CD4-positive, alpha-beta T cell (primary cell): Measurements from ENCODE around the gene ENDOG. TPM values are rescaled to one million over a fixed set of nuclear protein-coding genes. Genes with fewer than 3 reads are reported as not detected.

Source experiments
- ATAC-seq: fragments of 200-7000 bp; cut with Tn5 transposase; one replicate; pipeline ENCODE4 v1.10.0; 2022; ENCODE audit warnings: mild to moderate bottlenecking; ENCODE audit not compliant: poor library complexity
- CTCF ChIA-PET: fragments of 350-600 bp; sonication (Branson Sonifier 250); formaldehyde crosslinking; loops from one replicate; lab custom pipeline; 2021; ENCODE audit warnings: antibody characterized with exemption, inconsistent platforms; lab: Charles Lee
- POLR2A ChIA-PET: fragments of 350-600 bp; sonication (Branson Sonifier 250); formaldehyde crosslinking; loops from one replicate; lab custom pipeline; 2021; ENCODE audit warnings: antibody characterized with exemption, inconsistent platforms; lab: Charles Lee
- DNase-seq, 14 experiments: peaks; one replicate each; pipeline ENCODE4 v3.0.0-alpha.2; 2013 to 2020; ENCODE audit warnings: mixed read lengths in 2 of 14
- H3K27ac ChIP-seq, 2 donors: one replicate each; pipeline versions ENCODE4 v1.5.1 to v1.7.0; 2013; ENCODE audit warnings: low read length in 2 of 2, low read depth in 1 of 2, mild to moderate bottlenecking in 1 of 2
- H3K27me3 ChIP-seq, 2 experiments: 1 replicate in 1 of 2; 2 replicates in 1 of 2; pipeline versions ENCODE4 v1.6.1 to v1.7.0; 2013; ENCODE audit warnings: low read length in 2 of 2, control low read depth in 1 of 2, mild to moderate bottlenecking in 1 of 2, moderate library complexity in 1 of 2; ENCODE audit not compliant: insufficient read depth in 2 of 2, control insufficient read depth in 1 of 2
- H3K36me3 ChIP-seq: one replicate; pipeline ENCODE4 v1.6.1; 2013; ENCODE audit warnings: low read length, control low read depth; ENCODE audit not compliant: insufficient read depth
- H3K4me1 ChIP-seq: one replicate; pipeline ENCODE4 v1.6.1; 2013; ENCODE audit warnings: low read length, control low read depth; ENCODE audit not compliant: insufficient read depth
- H3K4me3 ChIP-seq: one replicate; pipeline ENCODE4 v1.5.1; 2013; ENCODE audit warnings: mild to moderate bottlenecking, low read length, moderate library complexity
- H3K9me3 ChIP-seq, 2 experiments: 1 replicate in 1 of 2; 2 replicates in 1 of 2; pipeline versions ENCODE4 v1.6.1 to v1.7.0; 2013; ENCODE audit warnings: low read length in 2 of 2, mild to moderate bottlenecking in 2 of 2, control low read depth in 1 of 2, moderate library complexity in 1 of 2; ENCODE audit not compliant: control insufficient read depth in 1 of 2, insufficient read depth in 1 of 2
- H3K27ac Mint-ChIP-seq: one replicate; pipeline ENCODE4 v1.8.0; 2020; ENCODE audit warnings: mixed read lengths
- H3K27me3 Mint-ChIP-seq: one replicate; pipeline ENCODE4 v1.8.0; 2021; ENCODE audit warnings: mixed read lengths
- H3K36me3 Mint-ChIP-seq: one replicate; pipeline ENCODE4 v1.8.0; 2021; ENCODE audit warnings: low read depth, mixed read lengths
- H3K4me1 Mint-ChIP-seq: one replicate; pipeline ENCODE4 v1.8.0; 2021; ENCODE audit warnings: low read depth, mixed read lengths
- H3K4me3 Mint-ChIP-seq: one replicate; pipeline ENCODE4 v1.8.0; 2020; ENCODE audit warnings: mild to moderate bottlenecking, mixed read lengths
- H3K9me3 Mint-ChIP-seq: one replicate; pipeline ENCODE4 v1.8.0; 2020; ENCODE audit warnings: mixed read lengths
- intact Hi-C, 2 experiments: fragments of 100-400 bp; cut with DNase I in 1 of 2; cut with micrococcal nuclease in 1 of 2; formaldehyde crosslinking; loops; one replicate each; pipeline versions ENCODE4 v1.15.1 to v1.9.0; 2023 to 2025; cut with DNase I, micrococcal nuclease
- total RNA-seq, 174 experiments: library from RNA in 2 of 174; stranded (reverse) in 2 of 174; gene quantifications; one replicate each; pipeline ENCODE4 v1.2.3 and lab custom pipeline; 2021 to 2026
- TF ChIP-seq, protein P1 (sequence below): fragments of 200-600 bp; IDR thresholded peaks from one replicate; pipeline ENCODE4 v1.8.0; 2022; ENCODE audit warnings: antibody characterized with exemption, mild to moderate bottlenecking

ENDOG gene
- total RNA-seq, 2 experiments from 2014 or later, result 3.2 to 3.7 TPM

DNA sequence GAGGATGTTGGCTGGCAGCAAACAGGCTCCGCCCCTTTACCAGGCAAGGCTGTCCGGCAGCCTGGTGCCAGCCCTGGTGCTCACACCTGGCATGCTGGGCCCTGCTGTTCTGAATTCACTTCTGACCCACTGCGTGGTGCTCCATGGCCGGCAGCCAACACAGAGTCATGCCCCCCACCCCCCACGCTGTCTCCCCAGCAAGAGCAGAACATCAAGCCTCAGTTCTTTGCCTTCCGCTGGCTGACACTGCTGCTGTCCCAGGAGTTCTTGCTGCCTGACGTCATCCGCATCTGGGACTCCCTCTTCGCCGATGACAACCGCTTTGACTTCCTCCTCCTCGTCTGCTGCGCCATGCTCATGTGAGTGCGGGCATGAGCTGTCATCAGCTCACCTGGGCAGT lies 12.6 kb upstream of the ENDOG start:
- Histone ChIP-seq H3K27ac (no peak overlapping the region), H3K4me3 (no peak overlapping the region), H3K4me1 (no peaks in the 10 kb centered on the region), H3K27me3 (no peaks in the 10 kb centered on the region), H3K36me3 (peaks cover 66% of the 10 kb centered on the region), H3K9me3 (no peaks in the 10 kb centered on the region)
- DNase-seq, result no peak
- no peak overlapping the region for H3K4me3 Mint-ChIP-seq
- CTCF ChIA-PET, result no interaction called here
- no peaks in the 10 kb centered on the region for H3K9me3 Mint-ChIP-seq
- no peaks in the 10 kb centered on the region for H3K4me1 Mint-ChIP-seq
- no peak for ATAC-seq
- intact Hi-C loops, result no loop called here
- POLR2A ChIA-PET, result interaction anchor here (1.6 kb wide), 1 partner anchor 13 kb away, joined by 5 read pairs; the partner anchor contains the start of gene ENDOG
- H3K27me3 Mint-ChIP-seq, result no peaks in the 10 kb centered on the region
- peaks cover 60% of the 10 kb centered on the region for H3K36me3 Mint-ChIP-seq
- H3K27ac Mint-ChIP-seq, result no peak overlapping the region
- TF ChIP-seq, protein P1, sequence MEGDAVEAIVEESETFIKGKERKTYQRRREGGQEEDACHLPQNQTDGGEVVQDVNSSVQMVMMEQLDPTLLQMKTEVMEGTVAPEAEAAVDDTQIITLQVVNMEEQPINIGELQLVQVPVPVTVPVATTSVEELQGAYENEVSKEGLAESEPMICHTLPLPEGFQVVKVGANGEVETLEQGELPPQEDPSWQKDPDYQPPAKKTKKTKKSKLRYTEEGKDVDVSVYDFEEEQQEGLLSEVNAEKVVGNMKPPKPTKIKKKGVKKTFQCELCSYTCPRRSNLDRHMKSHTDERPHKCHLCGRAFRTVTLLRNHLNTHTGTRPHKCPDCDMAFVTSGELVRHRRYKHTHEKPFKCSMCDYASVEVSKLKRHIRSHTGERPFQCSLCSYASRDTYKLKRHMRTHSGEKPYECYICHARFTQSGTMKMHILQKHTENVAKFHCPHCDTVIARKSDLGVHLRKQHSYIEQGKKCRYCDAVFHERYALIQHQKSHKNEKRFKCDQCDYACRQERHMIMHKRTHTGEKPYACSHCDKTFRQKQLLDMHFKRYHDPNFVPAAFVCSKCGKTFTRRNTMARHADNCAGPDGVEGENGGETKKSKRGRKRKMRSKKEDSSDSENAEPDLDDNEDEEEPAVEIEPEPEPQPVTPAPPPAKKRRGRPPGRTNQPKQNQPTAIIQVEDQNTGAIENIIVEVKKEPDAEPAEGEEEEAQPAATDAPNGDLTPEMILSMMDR, result no peak

DNA sequence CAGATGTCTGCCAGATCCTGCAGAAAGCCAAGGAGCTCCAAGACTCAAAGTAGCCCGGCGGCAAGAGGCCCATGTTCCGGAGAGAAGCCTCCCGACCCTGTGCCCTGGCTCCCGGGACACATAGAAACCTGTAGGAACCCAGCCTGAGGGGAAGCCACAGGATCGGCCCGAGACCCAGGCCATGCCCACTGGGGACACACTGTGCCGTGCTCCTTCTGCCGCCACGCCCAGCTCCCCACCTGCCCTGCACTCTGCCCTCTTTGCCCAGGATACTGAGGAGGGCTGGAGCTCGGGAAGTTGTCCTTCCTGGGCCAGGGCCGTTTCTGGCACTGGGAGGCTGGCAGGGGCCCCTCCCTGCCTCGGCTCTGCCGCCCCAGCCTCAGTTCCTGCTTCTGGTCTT lies 10.5 kb upstream of the ENDOG start:
- Histone ChIP-seq H3K4me1 (no peaks in the 10 kb centered on the region), H3K27me3 (no peaks in the 10 kb centered on the region), H3K9me3 (no peaks in the 10 kb centered on the region), H3K4me3 (no peak overlapping the region), H3K27ac (no peak overlapping the region), H3K36me3 (peaks cover 52% of the 10 kb centered on the region)
- TF ChIP-seq, protein P1, result no peak
- no peak overlapping the region for H3K27ac Mint-ChIP-seq
- no peak overlapping the region for H3K4me3 Mint-ChIP-seq
- DNase-seq (no peak), ATAC-seq (no peak)
- ChIA-PET CTCF (interaction anchor here (1.9 kb wide), 1 partner anchor 10 kb away, joined by 6 read pairs; the partner anchor contains the start of gene ENDOG), POLR2A (no interaction called here)
- no peaks in the 10 kb centered on the region for H3K27me3 Mint-ChIP-seq
- H3K4me1 Mint-ChIP-seq, result no peaks in the 10 kb centered on the region
- H3K9me3 Mint-ChIP-seq, result no peaks in the 10 kb centered on the region
- intact Hi-C loops, result no loop called here
- peaks cover 44% of the 10 kb centered on the region for H3K36me3 Mint-ChIP-seq

DNA sequence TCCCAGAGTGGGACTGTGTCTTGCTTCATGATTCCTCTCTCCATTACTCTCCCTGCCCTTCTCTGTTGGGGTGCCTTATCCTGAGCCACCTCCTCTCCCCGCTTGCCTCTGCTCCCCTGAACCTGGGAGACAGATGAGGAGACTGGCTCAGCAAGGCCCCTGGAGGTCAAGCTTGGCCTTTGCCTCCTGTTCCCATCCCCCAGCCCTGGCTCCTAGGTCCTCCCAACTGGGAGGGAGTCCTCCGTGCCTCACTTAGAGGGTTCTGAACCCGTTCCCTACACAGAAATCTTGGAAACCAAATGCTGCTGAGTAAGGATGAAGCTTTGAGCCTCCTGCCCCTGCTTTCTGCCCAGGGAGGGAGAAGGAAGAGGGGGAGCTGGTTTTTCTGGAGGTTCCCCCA lies 9.8 kb upstream of the ENDOG start:
- Mint-ChIP-seq H3K36me3 (peaks cover 37% of the 10 kb centered on the region), H3K9me3 (no peaks in the 10 kb centered on the region), H3K4me3 (no peak overlapping the region), H3K4me1 (no peaks in the 10 kb centered on the region), H3K27me3 (no peaks in the 10 kb centered on the region), H3K27ac (no peak overlapping the region)
- POLR2A ChIA-PET, result interaction anchor here (0.7 kb wide), 1 partner anchor 10 kb away, joined by 3 read pairs; the partner anchor contains the start of gene ENDOG
- intact Hi-C loops, result no loop called here
- no peak for DNase-seq
- no peak overlapping the region for H3K27ac ChIP-seq
- no peaks in the 10 kb centered on the region for H3K9me3 ChIP-seq
- ATAC-seq, result no peak
- peaks cover 44% of the 10 kb centered on the region for H3K36me3 ChIP-seq
- H3K4me3 ChIP-seq, result no peak overlapping the region
- TF ChIP-seq, protein P1, result no peak
- H3K27me3 ChIP-seq, result no peaks in the 10 kb centered on the region
- no peaks in the 10 kb centered on the region for H3K4me1 ChIP-seq
- CTCF ChIA-PET, result interaction anchor here (1.9 kb wide), 1 partner anchor 10 kb away, joined by 6 read pairs; the partner anchor contains the start of gene ENDOG
